GM20000 (cell line): Measurements from ENCODE around the gene ABHD18.
"Not testable (repeated sequence)": the region's sequence is repeated elsewhere in the genome, so short reads cannot be mapped to it uniquely, and the experiment has no call there.

Source experiments
- DNase-seq: peaks from one replicate; pipeline ENCODE4 v3.0.0; 2012; ENCODE audit warnings: low spot score
- TF ChIP-seq, protein P1 (sequence below): IDR thresholded peaks from 2 replicates; pipeline ENCODE4 v1.5.1; 2012; ENCODE audit warnings: mild to moderate bottlenecking, control low read depth; ENCODE audit errors: extremely low read depth, missing control alignments

The ABHD18 gene

DNA sequence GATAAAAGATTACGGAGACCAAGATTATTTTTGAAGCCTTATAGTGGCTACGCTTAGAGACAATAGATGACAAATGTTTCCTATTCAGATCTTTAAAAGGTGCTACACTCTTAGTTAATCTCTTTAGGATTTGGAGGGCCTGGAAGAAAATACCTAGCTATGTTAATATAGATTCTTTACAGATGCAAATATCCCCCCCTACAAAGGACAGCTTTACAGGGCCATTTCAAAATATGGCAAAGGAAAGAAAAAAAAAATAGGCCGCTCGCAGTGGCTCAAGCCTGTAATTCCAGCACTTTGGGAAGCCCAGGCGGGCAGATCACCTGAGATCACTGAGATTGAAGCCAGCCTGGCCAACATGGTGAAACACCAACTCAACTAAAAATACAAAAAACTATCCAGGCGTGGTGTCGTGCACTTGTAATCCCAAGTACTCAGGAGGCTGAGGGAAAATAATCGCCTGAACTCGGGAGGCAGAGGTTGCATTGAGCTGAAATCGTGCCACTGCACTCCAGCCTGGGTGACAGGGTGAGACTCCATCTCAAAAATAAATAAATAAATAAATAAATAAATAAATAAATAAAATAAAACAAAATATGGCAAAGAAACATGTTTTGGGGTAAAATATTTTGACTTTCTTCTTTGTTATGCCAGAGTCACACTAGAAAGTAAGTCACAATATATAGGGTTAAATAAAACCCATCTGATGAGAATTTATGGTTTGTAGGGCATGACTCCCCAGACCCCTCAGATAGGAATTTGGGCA lies 90.4 kb downstream of the ABHD18 start:
- not testable (repeated sequence) for DNase-seq

DNA sequence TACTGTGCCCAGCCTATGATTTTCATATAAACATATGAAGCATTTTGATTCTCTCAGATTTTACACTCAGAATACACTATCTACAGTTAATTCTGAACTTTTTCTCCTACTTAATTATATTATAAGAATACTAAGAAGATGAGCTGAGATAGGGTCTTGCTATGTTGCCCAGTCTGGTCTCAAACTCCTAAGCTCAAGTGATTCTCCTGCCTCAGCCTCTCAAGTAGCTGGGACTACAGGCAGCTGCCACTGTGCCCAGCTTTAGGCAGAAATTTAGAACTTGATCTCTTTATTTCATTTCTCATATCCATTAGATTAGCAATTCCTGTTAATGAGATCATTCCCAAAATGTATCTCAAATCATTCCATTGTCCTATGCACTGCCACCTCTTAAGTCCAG lies 91.2 kb downstream of the ABHD18 start:
- no peak for DNase-seq
- TF ChIP-seq, protein P1, sequence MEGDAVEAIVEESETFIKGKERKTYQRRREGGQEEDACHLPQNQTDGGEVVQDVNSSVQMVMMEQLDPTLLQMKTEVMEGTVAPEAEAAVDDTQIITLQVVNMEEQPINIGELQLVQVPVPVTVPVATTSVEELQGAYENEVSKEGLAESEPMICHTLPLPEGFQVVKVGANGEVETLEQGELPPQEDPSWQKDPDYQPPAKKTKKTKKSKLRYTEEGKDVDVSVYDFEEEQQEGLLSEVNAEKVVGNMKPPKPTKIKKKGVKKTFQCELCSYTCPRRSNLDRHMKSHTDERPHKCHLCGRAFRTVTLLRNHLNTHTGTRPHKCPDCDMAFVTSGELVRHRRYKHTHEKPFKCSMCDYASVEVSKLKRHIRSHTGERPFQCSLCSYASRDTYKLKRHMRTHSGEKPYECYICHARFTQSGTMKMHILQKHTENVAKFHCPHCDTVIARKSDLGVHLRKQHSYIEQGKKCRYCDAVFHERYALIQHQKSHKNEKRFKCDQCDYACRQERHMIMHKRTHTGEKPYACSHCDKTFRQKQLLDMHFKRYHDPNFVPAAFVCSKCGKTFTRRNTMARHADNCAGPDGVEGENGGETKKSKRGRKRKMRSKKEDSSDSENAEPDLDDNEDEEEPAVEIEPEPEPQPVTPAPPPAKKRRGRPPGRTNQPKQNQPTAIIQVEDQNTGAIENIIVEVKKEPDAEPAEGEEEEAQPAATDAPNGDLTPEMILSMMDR, result no peak

DNA sequence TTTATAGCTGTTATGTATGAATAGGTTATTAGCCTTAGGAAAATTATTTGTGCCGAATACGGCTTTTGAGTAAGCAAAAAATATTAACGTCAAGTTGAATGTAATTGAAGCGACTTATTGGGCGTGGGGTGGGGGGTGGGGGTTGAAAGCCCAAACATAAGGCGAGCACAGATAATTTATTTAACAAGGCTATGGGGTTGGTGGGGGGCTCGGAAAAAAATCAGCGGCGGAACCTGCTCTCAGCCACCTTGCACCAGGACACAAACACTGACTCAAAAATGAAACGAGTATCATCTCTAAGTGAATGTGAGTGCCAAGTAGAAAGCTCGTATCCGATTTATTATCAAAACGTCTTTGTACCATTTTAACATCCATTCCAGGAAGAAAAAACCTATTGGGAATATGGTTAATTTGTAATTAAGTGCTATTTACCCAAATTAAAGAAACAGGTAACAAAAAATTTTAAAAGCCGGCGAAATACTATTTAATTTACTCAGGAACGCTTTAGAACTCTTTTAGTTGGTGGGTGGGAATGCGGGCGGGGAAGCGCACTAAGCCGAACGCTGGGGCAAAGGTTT lies 95.0 kb downstream of the ABHD18 start:
- TF ChIP-seq, protein P1, result no peak
- DNase-seq, result peak; percentile 36

DNA sequence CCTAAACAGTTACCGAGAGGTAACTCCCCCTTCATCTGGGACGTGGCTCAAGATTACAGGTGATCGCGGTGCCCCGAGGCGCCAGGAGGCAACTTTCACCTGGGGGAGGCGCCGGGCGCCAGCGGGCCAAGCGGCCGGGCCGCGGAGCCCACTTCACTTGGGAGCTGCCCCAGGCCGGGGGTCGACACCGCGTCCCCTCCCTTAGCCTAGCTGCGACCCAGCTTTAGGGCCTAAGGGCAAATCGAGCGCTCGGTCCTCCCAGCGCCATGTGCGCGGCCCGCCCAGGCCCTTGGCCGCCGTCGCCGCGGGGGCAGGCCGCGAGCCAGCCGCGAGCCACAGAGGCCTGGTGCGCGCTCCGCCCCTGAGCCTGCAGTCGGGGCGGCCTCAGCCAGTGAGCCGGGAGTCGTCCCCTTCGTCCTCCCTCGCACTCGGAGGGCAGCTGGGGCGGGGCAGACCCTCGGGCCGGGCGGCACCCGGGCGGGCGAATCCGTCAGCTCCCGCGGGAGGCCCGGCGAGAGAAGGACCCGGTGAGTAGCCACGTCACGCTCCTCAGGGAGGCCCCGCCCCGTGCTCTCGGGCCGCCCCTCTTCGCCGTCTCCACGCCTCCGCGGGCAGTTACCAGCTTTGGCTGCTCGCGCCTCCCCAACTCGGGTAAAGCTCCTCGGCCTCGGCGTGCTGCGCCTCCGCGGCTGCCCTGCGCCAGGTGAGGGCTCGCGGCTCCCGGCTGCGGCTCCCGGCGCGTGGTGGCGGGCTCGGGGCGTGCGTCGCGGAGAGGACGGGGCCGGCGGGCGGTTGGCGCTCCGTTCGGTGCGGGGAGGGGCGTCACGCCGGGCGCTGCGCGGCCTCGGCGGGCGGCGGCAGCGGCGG lies 95.7 kb downstream of the ABHD18 start, which contains the start of gene LARP1B:
LARP1B (plus strand) TSS at position 614 of the 867 bp plus-strand sequence. CDS start 13,640 bp downstream, outside the sequence.
- peak; percentile 99 for DNase-seq
- TF ChIP-seq, protein P1, result no peak

DNA sequence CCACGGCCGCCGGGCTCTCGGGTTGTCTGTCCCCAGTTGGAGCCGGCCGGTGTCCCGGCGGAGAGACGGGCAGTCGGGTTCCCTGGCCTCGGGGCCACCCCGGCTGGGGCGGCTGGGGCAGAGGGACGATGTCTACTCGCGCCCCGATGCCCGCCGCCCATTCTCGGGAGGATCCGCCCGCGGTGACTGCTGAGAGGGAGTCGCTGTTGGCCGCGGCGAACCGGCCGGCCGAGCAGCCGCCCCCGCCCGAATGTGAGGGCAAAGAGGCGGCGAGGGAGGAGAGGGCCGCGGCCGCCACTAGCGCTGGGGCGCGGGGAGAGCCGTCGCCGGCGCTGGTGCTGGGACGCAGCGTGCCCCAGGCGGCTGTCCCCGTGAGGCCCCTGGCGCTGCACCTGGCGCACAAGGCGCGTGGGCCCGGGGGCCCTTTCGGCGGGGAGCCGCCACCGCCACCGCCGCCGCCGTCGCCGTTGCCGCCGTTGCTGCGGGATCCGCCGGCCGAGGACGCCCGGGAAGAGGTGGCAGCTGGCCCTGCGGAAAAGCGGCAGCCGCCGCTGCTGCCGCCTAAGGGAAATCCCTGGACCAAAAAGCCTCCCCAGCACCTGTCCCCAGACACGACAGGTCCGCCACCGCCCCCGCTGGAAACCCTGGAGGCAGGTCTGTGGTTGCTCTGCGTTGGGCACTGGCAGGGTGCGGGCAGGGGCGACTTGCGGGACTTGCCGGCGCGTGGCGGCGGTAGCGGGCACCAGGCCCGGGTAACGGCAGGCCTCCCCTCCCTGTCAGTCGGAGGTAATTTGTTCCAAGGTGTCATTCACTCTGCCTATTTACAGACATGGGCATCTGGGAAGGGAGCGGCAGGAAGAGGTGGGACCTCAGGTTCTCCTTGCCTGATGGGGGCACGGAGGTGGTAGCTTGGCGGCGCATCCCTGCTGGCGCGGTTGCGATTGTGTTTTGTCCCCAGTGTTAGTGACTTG lies 96.6 kb downstream of the ABHD18 start:
- TF ChIP-seq, protein P1, result no peak
- DNase-seq, result peak; percentile 83

DNA sequence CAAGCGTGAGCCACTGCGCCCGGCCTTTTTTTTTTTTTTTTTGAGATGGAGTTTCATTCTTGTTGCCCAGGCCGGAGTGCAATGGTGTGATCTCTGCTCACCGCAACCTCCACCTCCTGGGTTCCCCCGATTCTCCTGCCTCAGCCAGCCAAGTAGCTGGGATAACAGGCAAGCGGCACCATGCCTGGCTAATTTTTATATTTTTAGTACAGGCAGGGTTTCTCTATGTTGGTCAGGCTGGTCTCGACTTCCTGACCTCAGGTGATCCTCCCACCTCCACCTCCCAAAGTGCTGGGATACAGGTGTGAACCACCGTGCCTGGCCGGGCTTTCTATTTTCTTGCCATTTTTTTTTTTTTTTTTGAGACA lies 101.2 kb downstream of the ABHD18 start:
- DNase-seq, result not testable (repeated sequence)

DNA sequence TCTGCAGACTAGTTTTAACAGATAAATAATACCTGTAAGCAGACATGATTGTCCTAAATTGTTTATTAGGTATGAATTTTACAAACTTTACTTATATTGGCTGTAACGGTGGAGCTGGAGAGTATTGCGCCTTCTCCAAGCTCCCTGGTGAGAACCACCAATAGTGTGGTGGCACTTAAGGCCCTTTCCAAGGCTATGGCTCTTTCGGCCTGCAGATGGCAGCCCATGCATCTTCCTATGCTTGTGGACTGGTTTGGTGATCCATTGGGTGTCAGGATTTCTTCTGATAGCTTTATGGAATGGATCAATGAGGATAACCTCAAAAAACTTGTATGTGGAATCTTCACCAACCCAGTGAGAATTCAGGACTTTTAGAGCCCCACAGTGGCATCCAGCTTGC lies 103.7 kb downstream of the ABHD18 start:
- TF ChIP-seq, protein P1, result no peak

DNA sequence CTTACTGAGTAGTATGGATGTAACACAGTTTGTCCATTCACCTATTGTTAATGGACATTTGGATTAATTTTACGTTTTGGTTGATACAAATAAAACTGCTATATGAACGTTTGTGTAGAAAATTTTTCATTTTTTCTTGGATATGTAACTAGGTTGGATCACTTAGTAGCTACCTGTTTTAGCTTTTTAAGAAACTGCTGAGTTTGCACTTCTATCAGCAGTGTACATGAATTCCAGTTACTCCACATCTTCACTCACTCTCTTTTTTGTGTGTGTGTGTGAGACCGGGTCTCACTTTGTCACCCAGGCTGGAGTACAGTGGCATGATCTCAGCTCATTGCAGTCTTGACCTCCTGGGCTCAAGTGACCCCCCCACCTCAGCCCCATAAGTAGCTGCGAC lies 111.3 kb downstream of the ABHD18 start:
- TF ChIP-seq, protein P1, result no peak
- no peak for DNase-seq

More for the DNA sequence above, 103.7 kb downstream of the ABHD18 start:
- no peak for DNase-seq
